OCI-LY1 (cell line): ENCODE measurements around the gene TUFM.

Source experiments
- EZH2 ChIP-seq: fragments of 200-600 bp; sonication (generic), shearing (Covaris generic); IDR thresholded peaks from 2 replicates; pipeline ENCODE4 v1.8.0; 2017; ENCODE audit warnings: borderline replicate concordance, mixed run types, mild to moderate bottlenecking, antibody characterized with exemption, low read length, moderate library complexity, mixed read lengths
- TF ChIP-seq, protein P1 (sequence below): fragments of 200-600 bp; sonication (generic), shearing (Covaris generic); IDR thresholded peaks from 2 replicates; pipeline ENCODE4 v1.5.1; 2017; ENCODE audit warnings: mild to moderate bottlenecking, antibody characterized with exemption, low read length, moderate library complexity, mixed read lengths

DNA sequence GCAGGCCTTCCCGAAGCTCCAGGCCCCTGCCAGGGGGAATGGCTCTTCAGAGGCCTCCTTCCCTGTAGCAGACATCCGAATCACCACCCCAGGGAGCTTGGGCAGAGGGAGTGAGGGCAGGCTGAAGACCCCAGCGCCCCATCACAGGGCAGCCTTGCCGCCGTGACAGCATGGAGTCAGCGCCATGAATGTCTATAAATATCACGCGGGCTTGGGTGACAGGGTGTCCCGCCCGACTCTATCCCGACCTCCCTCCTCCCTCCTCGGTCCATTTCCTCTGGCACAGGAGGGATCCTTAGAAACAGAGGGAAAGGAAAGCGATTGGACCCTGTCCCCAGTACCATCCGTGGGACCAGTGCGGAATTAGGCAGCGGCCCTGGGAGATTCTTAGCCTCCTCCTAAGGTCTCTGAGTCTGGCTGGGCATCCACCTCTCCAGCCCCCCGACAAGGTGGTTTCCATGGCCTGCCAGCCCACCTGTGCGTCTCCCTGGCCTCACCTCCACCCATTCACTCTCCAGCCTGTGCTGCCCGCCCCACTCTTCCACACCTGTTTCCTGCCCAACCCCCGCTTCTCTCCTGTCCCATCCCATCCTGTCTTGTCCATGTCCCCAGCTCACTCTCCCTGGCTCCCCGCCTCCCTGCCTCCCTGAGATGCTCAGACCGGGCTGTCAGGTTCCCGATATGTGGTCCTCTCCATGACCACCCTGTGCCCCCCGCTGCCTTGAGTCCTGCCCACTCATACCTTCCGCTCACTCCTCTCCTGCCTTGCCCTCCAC lies 37.3 kb upstream of the TUFM start:
- TF ChIP-seq, protein P1, sequence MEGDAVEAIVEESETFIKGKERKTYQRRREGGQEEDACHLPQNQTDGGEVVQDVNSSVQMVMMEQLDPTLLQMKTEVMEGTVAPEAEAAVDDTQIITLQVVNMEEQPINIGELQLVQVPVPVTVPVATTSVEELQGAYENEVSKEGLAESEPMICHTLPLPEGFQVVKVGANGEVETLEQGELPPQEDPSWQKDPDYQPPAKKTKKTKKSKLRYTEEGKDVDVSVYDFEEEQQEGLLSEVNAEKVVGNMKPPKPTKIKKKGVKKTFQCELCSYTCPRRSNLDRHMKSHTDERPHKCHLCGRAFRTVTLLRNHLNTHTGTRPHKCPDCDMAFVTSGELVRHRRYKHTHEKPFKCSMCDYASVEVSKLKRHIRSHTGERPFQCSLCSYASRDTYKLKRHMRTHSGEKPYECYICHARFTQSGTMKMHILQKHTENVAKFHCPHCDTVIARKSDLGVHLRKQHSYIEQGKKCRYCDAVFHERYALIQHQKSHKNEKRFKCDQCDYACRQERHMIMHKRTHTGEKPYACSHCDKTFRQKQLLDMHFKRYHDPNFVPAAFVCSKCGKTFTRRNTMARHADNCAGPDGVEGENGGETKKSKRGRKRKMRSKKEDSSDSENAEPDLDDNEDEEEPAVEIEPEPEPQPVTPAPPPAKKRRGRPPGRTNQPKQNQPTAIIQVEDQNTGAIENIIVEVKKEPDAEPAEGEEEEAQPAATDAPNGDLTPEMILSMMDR: no peak
- TF ChIP-seq EZH2: no peak
